Bronchial epithelial cell (primary cell): Measurements from ENCODE around the gene NANOS2. TPM values are rescaled to one million over a fixed set of nuclear protein-coding genes. Genes with fewer than 3 reads are reported as not detected.

Experiments
- DNase-seq: peaks from one replicate; pipeline ENCODE4 v3.0.0-alpha.2; 2010; ENCODE audit warnings: low read depth
- FAIRE-seq: peaks from 2 replicates; lab custom pipeline; 2011; peaks lifted over from hg19 to GRCh38; lab: Jason Lieb, UNC
- H3K27me3 ChIP-seq: 2 replicates; pipeline ENCODE4 v1.5.1; 2011; ENCODE audit warnings: low read length; ENCODE audit not compliant: control insufficient read depth, insufficient read depth
- H3K36me3 ChIP-seq: 2 replicates; pipeline ENCODE4 v1.5.1; 2011; ENCODE audit warnings: low read length; ENCODE audit not compliant: control insufficient read depth, insufficient read depth
- H3K4me3 ChIP-seq: 2 replicates; pipeline ENCODE4 v1.5.1; 2011; ENCODE audit warnings: mild to moderate bottlenecking, low read depth, low read length, control low read depth
- total RNA-seq: library from RNA; depleted of rRNA; stranded (reverse); fragments of >200 nt; gene quantifications from 2 replicates; pipeline ENCODE4 v1.2.1, GENCODE V29; 2014
- TF ChIP-seq, protein P1 (sequence below): IDR thresholded peaks from 2 replicates; pipeline ENCODE4 v1.5.1; 2011; ENCODE audit warnings: mild to moderate bottlenecking, moderate library complexity, low read length, control low read depth, inconsistent platforms; ENCODE audit not compliant: insufficient read depth, severe bottlenecking

NANOS2 gene
- total RNA-seq, 1 donor from 2014 or later: not detected

DNA sequence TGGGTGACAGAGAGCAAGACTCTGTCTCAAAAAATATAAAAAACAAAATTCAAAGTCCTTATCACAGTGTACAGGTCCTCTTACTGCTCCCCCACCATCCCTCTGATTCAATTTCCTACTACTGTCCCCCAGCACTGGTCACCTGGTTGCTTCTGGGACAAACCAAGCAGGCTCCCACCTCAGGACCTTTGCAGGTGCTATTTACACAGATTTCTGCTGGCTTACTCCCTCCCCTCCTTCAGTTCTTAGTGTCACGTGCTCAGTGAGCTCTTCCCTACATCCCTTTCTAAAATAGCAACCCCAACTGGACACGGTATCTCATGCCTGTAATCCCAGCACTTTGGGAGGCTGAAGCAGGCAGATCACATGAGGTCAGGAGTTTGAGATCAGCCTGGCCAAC is 34.6 kb downstream of the NANOS2 start:
- TF ChIP-seq, protein P1, sequence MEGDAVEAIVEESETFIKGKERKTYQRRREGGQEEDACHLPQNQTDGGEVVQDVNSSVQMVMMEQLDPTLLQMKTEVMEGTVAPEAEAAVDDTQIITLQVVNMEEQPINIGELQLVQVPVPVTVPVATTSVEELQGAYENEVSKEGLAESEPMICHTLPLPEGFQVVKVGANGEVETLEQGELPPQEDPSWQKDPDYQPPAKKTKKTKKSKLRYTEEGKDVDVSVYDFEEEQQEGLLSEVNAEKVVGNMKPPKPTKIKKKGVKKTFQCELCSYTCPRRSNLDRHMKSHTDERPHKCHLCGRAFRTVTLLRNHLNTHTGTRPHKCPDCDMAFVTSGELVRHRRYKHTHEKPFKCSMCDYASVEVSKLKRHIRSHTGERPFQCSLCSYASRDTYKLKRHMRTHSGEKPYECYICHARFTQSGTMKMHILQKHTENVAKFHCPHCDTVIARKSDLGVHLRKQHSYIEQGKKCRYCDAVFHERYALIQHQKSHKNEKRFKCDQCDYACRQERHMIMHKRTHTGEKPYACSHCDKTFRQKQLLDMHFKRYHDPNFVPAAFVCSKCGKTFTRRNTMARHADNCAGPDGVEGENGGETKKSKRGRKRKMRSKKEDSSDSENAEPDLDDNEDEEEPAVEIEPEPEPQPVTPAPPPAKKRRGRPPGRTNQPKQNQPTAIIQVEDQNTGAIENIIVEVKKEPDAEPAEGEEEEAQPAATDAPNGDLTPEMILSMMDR: no peak
- Histone ChIP-seq H3K36me3 (peaks cover 1% of the 10 kb centered on the region), H3K4me3 (no peak overlapping the region), H3K27me3 (no peaks in the 10 kb centered on the region)
- FAIRE-seq (no peak), DNase-seq (no peak)

DNA sequence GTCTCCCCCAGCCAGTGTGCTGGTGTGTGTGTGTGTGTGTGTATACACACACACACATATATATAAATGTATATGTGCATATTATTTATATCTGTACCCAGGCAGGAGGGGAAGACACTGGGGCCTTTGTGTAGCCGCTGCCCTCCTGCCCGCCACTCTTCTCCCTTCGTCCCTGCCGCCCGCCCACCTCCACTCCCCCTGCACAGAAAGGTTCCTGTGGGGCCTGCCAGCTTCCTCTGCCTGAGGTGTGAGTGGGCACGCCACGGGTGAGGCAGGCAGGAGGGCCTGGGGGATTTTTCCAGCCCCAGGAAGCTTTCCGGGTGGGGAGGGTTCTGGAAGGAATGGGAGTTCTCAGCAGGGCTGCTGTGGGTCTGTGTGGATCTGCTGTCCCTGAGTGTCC is 35.5 kb downstream of the NANOS2 start:
- TF ChIP-seq, protein P1: no peak
- Histone ChIP-seq H3K27me3 (no peaks in the 10 kb centered on the region), H3K4me3 (no peak overlapping the region), H3K36me3 (no peaks in the 10 kb centered on the region)
- no peak for DNase-seq
- FAIRE-seq: no peak

DNA sequence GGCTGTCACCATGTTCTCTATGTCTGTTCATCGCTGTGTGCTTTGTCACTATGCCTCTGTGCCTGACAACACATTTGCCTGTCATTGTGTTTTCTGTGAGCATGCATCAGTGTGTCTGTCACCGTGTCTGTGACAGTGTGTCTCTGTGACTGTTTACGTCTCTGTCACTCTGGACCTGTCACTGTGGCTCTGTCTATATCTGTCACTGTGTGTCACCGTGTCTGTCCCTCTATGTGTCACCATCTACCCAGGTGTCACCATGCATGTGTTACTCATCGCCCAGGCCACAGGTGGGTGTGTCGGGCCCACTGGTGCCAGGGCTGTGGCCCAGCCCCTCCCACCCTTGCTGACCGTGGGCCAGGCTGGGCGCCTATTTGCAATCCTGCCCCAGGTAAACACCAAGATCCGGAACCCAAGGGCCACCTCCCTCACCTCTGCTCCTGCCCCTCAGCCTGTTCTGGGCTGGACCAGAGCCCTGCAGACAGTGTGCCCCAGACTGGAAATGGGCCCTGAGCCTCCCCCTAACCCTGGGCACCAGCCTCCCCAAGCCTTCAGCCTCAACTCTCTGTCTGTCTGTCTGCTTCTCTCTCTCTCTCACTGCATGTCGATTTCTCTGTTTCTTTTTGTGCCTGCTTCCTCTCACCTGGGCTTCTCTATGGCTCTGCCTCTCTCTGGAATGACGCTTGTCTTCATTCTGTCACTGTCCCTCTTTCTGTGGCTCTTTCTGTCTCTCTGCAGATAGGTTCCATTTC is 36.4 kb downstream of the NANOS2 start:
- DNase-seq (no peak), FAIRE-seq (peak; percentile 18)
- no peak overlapping the region for H3K4me3 ChIP-seq
- no peaks in the 10 kb centered on the region for H3K36me3 ChIP-seq
- TF ChIP-seq, protein P1: no peak
- H3K27me3 ChIP-seq: no peaks in the 10 kb centered on the region

DNA sequence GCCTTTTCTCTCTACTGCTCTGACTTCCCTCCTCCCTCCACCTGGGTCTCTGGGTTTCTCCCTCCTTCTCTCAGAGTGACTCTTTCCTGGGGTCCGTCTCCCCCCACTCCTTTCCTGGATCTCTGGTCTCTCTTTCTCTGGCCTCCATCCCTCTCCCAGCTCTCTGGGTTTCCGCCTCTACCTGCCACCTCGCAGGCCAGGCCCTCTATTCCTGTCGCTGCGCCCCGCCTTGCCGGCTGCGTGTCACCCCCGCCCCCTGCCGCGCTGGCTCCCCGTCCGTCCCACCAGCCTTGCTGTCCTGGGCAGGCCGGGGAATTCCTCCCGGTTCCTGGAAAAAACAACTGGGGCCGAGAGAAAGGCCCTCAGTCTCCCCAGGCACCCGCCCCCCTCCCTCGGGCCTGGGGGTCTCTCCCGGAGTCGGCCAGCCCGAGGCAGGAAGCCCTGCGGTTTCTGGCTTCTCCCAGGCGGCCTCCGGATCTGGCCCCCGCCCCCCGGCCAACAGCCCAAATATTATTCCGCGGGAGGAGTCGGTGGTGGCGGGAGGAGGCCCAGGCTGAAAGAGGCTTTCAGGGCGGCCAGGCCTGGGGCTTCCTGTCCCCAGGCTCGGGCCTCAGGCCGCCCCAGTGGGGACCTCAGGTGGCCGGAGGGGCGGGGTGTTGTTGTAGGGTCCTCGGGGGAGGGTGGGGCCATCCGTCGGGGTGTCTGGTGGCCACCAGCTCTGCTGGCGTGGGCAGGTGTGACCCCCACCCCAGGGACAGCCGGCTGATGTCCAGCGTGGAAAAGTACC is 38.0 kb downstream of the NANOS2 start:
- Histone ChIP-seq H3K36me3 (no peaks in the 10 kb centered on the region), H3K27me3 (no peaks in the 10 kb centered on the region), H3K4me3 (no peak overlapping the region)
- TF ChIP-seq, protein P1: no peak
- FAIRE-seq (no peak), DNase-seq (no peak)

DNA sequence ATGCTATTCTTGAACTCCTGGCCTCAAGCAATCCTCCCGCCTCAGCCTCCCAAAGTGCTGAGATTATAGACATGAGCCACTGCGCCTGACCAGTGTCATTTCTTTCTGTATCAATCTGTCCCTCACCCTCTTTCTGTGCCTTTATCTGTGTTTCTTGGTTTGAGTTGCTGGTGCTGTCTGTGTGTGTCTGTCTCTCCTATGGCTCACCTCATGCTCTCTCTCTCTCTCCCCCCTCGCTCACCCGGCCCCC is 38.5 kb downstream of the NANOS2 start:
- no peak overlapping the region for H3K4me3 ChIP-seq
- no peaks in the 10 kb centered on the region for H3K36me3 ChIP-seq
- FAIRE-seq: no peak
- no peak for DNase-seq
- no peaks in the 10 kb centered on the region for H3K27me3 ChIP-seq
- TF ChIP-seq, protein P1: no peak
